K562 treated with DMSO at 1 percent for 48 hours (cell line): ENCODE results near the gene IHH. TPM values are rescaled to one million over a fixed set of nuclear protein-coding genes. Genes with fewer than 3 reads are reported as not detected.

ENCODE experiments used
- total RNA-seq: library from RNA; unstranded; fragments of 300-600 nt; gene quantifications from 2 replicates; pipeline ENCODE4 v1.2.3, GENCODE V29; 2022; ENCODE audit warnings: low replicate concordance; ENCODE audit errors: extremely low read depth

Gene IHH
- not detected in 2 replicates for total RNA-seq

GRCh38 chr2:219060821-219061791, at the start of gene IHH:
Gene IHH (minus strand): TSS chr2:219060921. CDS start chr2:219060467, 454 bp downstream.

GRCh38 chr2:219041252-219041651, 19.5 kb downstream of the IHH start, which contains the start of gene CFAP65:
Gene CFAP65 (minus strand): TSS chr2:219041516. CDS start chr2:219039048, 2,468 bp downstream.

Other genes with a start within 250 kb of the IHH start
- not detected in 2 replicates for gene PRKAG3, start 229.1 kb downstream of the IHH start, total RNA-seq
- not detected in 2 replicates for gene WNT6, start 201.1 kb downstream of the IHH start, total RNA-seq
- not detected in 2 replicates for gene WNT10A, start 180.1 kb downstream of the IHH start, total RNA-seq
- gene CDK5R2, start 101.3 kb downstream of the IHH start, total RNA-seq: not detected in 2 replicates
- not detected in 2 replicates for gene FEV, start 75.7 kb downstream of the IHH start, total RNA-seq
- gene CRYBA2, start 67.5 kb downstream of the IHH start, total RNA-seq: not detected in 2 replicates
- gene CFAP65, start 19.4 kb downstream of the IHH start, total RNA-seq: not detected in 2 replicates
- not detected in 2 replicates for gene NHEJ1, start 99.9 kb upstream of the IHH start, total RNA-seq
- not detected in 2 replicates for gene SLC23A3, start 109.1 kb upstream of the IHH start, total RNA-seq
- not detected in 2 replicates for gene CNPPD1, start 116.0 kb upstream of the IHH start, total RNA-seq
- gene RETREG2, start 117.4 kb upstream of the IHH start, total RNA-seq: not detected in 2 replicates
- not detected in 2 replicates for gene ZFAND2B, start 145.9 kb upstream of the IHH start, total RNA-seq
- gene ABCB6, start 158.0 kb upstream of the IHH start, total RNA-seq: not detected in 2 replicates
- gene ATG9A, start 168.7 kb upstream of the IHH start, total RNA-seq: not detected in 2 replicates
- not detected in 2 replicates for gene ANKZF1, start 168.9 kb upstream of the IHH start, total RNA-seq
- gene GLB1L, start 184.5 kb upstream of the IHH start, total RNA-seq: not detected in 2 replicates
- gene STK16, start 184.6 kb upstream of the IHH start, total RNA-seq: not detected in 2 replicates
- not detected in 2 replicates for gene TUBA4B, start 192.3 kb upstream of the IHH start, total RNA-seq
- gene TUBA4A, start 193.0 kb upstream of the IHH start, total RNA-seq: not detected in 2 replicates
- not detected in 2 replicates for gene DNAJB2, start 218.4 kb upstream of the IHH start, total RNA-seq
- not detected in 2 replicates for gene PTPRN, start 248.5 kb upstream of the IHH start, total RNA-seq